NCI-H2081 treated with DMSO at 0.1 percent for 48 hours (cell line): ENCODE results near the gene USP22.

Source experiments
- DNase-seq: peaks from one replicate; lab custom pipeline; 2025; lab: John Stamatoyannopoulos, UW

The USP22 gene

GRCh38 chr17:20952183-20952582, 90.6 kb downstream of the USP22 start:
- DNase-seq = no peak
